BLaER1 (cell line): ENCODE measurements around the gene HMCES.
A peak's percentile ranks its signal among the peaks of the same experiment; 100 is the strongest.
"Not testable (repeated sequence)": the region's sequence is repeated elsewhere in the genome, so short reads cannot be mapped to it uniquely, and the experiment has no call there.

Source experiments
- H3K27ac ChIP-seq: shearing (Covaris generic); formaldehyde crosslinking; 2 replicates; pipeline ENCODE4 v1.8.1; 2022
- H3K27me3 ChIP-seq: shearing (Covaris generic); formaldehyde crosslinking; 2 replicates; pipeline ENCODE4 v1.8.1; 2022
- H3K36me3 ChIP-seq: shearing (Covaris generic); formaldehyde crosslinking; 2 replicates; pipeline ENCODE4 v1.8.1; 2022
- H3K4me1 ChIP-seq: shearing (Covaris generic); formaldehyde crosslinking; 2 replicates; pipeline ENCODE4 v1.8.1; 2022
- H3K4me2 ChIP-seq: shearing (Covaris generic); formaldehyde crosslinking; 2 replicates; pipeline ENCODE4 v1.8.1; 2022
- H3K4me3 ChIP-seq: shearing (Covaris generic); formaldehyde crosslinking; 2 replicates; pipeline ENCODE4 v1.8.1; 2022
- H3K9ac ChIP-seq: shearing (Covaris generic); formaldehyde crosslinking; 2 replicates; pipeline ENCODE4 v1.8.1; 2022
- H3K9me3 ChIP-seq: shearing (Covaris generic); formaldehyde crosslinking; 2 replicates; pipeline ENCODE4 v1.8.1; 2022
- H4K20me1 ChIP-seq: shearing (Covaris generic); formaldehyde crosslinking; 2 replicates; pipeline ENCODE4 v1.8.1; 2022
- Cebpa-rat ChIP-seq: shearing (Covaris generic); IDR thresholded peaks from 2 replicates; pipeline ENCODE4 v1.8.1; 2022

Gene HMCES

DNA sequence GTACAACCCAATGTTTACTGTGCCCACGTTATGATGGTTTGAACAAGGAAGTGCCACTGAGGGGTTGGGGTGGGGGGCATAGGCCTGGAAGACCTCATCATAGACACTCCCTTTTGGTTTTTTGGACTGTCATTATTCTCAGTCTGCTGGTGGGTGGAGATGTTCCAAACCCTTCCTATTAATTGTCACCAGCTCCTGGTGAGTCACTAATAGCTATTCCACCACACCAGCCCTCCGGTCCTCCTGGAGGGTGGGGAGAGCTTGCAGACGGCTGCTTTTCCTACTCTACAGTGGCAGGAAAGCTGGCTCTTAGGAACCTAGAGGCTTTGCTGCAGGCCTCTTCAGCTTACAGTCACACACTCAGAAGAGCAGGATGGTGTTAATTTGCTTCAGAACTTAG is 38.2 kb upstream of the HMCES start:
- no peak overlapping the region for H3K27ac ChIP-seq
- peaks cover 6% of the 10 kb centered on the region for H3K4me1 ChIP-seq
- no peaks in the 10 kb centered on the region for H3K27me3 ChIP-seq
- no peak overlapping the region for H3K4me2 ChIP-seq
- no peaks in the 10 kb centered on the region for H4K20me1 ChIP-seq
- TF ChIP-seq Cebpa-rat = no peak
- H3K36me3 ChIP-seq = no peaks in the 10 kb centered on the region
- no peaks in the 10 kb centered on the region for H3K9me3 ChIP-seq
- no peak overlapping the region for H3K4me3 ChIP-seq
- H3K9ac ChIP-seq = no peak overlapping the region

DNA sequence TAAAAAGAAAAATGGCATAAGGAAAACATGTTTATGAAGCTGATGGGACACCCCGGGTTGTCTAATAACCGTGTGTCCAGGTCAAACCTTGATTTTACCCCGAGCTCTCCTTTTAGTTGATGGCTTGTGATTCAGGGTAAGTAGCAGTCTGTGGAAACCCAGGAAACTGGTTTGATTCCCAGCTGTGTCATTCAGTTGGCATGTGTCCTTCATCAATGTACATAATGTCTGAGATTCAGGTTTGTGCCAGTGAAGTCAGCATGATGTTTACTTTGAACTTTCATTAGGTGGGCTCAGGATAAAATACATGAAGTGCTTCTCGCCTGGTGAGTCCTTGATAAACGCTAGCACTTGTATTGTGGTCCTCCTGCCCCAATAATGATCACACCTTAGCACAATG is 33.5 kb upstream of the HMCES start:
- TF ChIP-seq Cebpa-rat = no peak
- Histone ChIP-seq H3K27me3 (no peaks in the 10 kb centered on the region), H3K4me2 (no peak overlapping the region), H3K4me3 (no peak overlapping the region), H3K27ac (no peak overlapping the region), H3K9ac (no peak overlapping the region), H3K4me1 (peaks cover 16% of the 10 kb centered on the region), H3K9me3 (no peaks in the 10 kb centered on the region), H3K36me3 (no peaks in the 10 kb centered on the region), H4K20me1 (no peaks in the 10 kb centered on the region)

DNA sequence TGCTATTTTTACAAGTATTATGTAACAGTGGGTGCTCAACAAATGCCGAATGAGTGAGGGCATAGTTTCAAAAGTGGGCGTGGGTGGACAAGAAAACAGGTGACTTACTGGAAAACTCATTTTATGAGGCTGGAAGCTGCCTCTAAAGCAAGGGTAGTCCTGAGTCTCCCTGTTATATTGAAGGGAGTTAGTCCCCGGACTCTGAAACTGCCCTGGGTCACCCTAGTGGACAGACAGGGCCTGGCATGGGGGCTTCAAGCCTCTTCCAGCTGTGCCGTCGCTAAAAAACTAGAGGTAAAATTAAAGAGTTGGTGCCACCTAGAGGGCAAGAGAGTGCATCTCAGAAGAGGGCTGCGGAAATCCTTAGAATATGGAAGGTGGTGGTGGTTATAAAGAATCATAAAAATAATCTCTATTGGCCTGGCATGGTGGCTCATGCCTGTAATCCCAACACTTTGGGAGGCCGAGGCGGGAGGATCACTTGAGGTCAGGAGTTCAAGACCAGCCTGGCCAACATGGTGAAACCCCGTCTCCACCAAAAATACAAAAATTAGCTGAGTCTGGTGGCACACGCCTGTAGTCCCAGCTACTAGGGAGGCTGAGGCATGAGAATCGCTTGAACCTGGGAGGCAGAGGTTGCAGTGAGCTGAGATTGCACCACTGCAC is 32.9 kb upstream of the HMCES start:
- not testable (repeated sequence) for H3K27me3 ChIP-seq, H3K9me3 ChIP-seq, H4K20me1 ChIP-seq, H3K4me3 ChIP-seq, H3K9ac ChIP-seq, H3K27ac ChIP-seq, H3K4me2 ChIP-seq, H3K36me3 ChIP-seq
- peaks cover 22% of the 10 kb centered on the region for H3K4me1 ChIP-seq

DNA sequence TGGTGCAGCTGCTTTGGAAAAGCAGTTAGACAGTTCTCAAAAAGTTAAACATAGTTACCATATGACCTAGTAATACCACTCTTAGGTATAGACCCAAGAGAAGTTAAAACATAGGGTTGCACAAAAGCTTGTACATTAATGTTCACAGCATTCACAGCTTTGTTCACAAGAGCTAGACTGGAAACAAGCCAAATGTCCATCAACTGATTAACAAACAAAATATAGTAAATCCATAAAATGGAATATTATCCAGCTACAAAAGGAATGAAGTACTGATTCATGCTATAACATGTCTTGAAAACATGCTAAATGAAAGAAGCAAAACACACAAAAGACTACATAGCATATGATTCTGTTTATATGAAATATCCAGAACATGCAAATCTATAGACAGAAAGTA is 32.0 kb upstream of the HMCES start:
- H3K27ac ChIP-seq = no peak overlapping the region
- H3K27me3 ChIP-seq = no peaks in the 10 kb centered on the region
- H3K4me2 ChIP-seq = no peak overlapping the region
- H3K4me1 ChIP-seq = peaks cover 22% of the 10 kb centered on the region
- H4K20me1 ChIP-seq = no peaks in the 10 kb centered on the region
- no peak overlapping the region for H3K4me3 ChIP-seq
- H3K9ac ChIP-seq = no peak overlapping the region
- H3K36me3 ChIP-seq = peaks cover 4% of the 10 kb centered on the region
- H3K9me3 ChIP-seq = no peaks in the 10 kb centered on the region
- no peak for TF ChIP-seq Cebpa-rat

DNA sequence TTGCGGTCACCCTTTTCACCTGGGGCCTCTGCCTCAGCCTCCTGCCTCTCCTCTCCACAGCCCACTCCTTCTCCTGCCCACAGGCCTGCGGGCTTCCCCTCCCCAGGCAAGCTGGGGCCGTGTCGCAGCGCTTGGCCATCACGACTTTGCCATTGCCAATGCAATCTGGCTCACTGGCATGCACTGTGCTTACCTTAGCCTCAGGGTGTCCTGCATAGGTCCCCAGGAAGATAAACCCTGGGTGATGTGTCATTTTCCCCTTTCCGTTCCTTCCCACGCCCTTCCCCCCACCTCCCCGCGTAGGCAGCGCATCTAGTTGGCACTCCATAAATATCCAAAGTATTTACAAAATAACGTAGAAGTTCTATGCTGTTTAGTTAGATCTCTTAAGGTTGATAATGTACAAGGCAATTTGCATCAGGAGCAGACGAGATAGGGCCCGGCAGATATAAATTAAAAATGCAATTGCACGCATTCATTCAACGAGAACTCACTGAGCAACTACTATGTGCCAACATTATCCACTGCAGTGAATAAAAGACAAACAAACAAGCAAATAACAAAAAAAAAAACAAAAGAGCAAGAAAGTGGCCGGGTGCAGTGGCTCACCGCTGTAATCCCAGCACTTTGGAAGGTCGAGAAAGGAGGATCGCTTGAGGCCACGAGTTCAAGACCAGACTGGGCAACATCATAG is 30.2 kb upstream of the HMCES start:
- Histone ChIP-seq H3K4me2 (peak overlapping the region; percentile 93), H3K4me1 (peaks cover 22% of the 10 kb centered on the region), H3K9ac (peak overlapping the region; percentile 94), H4K20me1 (0 out of 2 replicates have a peak, but pooled peaks cover 9% of the 10 kb centered on the region), H3K4me3 (peak overlapping the region; percentile 93), H3K27ac (peak overlapping the region; percentile 93), H3K27me3 (no peaks in the 10 kb centered on the region), H3K36me3 (peaks cover 22% of the 10 kb centered on the region), H3K9me3 (no peaks in the 10 kb centered on the region)
- TF ChIP-seq Cebpa-rat = no peak

DNA sequence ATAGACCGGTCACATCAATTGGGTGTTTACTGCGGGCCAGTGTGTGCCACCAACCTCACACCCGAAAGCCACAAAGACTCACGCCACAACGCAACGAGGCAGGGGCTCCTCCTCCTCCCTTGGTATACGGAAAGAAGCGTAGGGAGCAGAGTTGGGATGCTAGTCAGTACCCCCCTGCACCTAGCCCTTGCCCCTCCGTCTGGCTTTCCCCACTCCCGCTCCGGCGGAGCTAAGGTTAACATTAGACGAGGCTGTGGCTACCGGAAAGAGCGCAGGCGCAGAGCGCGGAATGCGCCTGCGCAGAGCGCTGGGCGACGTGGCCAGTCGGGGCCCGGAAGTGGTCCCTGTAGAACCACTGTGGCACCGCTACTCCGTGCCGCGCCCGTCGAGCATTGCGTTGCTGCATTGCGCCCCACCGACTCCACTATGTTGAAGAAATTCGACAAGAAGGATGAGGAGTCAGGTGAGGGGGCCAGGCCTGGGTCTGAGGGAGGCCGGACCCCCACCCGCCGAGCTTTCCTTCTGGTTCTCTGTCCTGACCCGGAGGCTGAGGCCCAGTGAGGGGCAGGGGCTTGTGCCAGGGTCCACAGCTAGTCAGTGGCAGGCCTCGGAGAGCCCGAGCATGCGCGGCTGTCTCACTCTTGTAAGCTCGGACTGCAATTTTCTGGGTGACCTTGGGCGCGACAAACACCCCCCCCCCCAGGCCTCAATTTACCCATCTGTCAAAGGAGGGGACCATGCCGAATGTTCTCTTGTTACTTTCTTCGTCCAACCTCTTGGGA is 29.2 kb upstream of the HMCES start, which contains the start of gene COPG1:
TSS of gene COPG1 (plus strand) at position 323 of the 782 bp plus-strand sequence. CDS start at position 427, 104 bp downstream.
- H3K27ac ChIP-seq = peak within 1 kb of the TSS; percentile 93
- no peak for TF ChIP-seq Cebpa-rat

DNA sequence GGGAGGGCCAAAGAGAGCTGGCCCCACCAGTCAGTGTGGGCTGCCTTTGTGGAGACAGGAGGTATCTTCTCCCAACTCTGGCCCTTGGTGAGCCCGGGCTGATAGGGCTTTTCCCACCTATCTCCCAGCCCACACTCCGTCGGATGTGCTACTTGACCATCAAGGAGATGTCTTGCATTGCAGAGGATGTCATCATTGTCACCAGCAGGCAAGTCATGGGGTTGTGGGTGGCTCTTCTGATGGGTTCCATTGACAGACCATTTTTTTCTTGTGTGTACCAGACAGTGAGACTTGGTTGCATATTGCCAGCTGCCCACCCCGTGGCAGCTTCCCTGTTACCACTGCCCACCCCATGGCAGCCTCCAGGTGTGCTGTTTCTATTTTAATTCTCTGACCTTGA is 25.9 kb upstream of the HMCES start:
- Histone ChIP-seq H3K4me2 (no peak overlapping the region), H3K4me3 (no peak overlapping the region)

More for the DNA sequence above, 29.2 kb upstream of the HMCES start, which contains the start of gene COPG1:
- Histone ChIP-seq H4K20me1 (0 out of 2 replicates have a peak, but pooled peaks cover 9% of the 10 kb centered on the region), H3K4me3 (peak within 1 kb of the TSS; percentile 93), H3K9ac (peak within 1 kb of the TSS; percentile 94), H3K36me3 (peaks cover 33% of the 10 kb centered on the region), H3K27me3 (no peaks in the 10 kb centered on the region), H3K9me3 (no peaks in the 10 kb centered on the region), H3K4me1 (peaks cover 22% of the 10 kb centered on the region), H3K4me2 (peak within 1 kb of the TSS; percentile 93)

DNA sequence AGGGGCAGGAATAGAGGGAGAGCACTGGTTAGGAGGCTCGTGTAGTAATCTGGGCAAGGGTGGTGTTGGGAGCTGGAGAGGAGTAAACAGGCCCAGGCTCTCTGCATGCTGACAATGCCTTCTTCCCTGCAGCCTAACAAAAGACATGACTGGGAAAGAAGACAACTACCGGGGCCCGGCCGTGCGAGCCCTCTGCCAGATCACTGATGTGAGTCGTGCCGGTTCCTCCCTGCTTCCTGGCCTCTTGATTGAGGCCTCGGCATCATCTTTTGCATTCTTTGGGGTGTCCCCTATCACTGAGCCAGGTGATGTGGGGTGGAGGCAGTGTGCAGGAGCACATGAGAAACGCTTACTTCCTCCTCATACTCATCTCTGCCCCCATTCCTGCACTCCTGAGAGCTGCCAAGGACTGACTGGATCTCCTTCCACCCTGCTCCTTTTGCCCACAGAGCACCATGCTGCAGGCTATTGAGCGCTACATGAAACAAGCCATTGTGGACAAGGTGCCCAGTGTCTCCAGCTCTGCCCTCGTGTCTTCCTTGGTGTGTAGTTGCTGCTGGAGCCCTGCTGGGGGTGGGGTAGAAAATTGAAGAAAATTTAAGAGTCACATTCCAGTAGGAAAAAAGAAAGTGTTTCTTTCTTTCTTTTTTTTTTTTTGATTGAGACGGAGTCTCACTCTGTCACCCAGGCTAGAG is 24.0 kb upstream of the HMCES start:
- Histone ChIP-seq H3K36me3 (peaks cover 85% of the 10 kb centered on the region), H3K27ac (no peak overlapping the region), H3K27me3 (no peaks in the 10 kb centered on the region), H3K4me1 (peaks cover 8% of the 10 kb centered on the region), H3K4me3 (no peak overlapping the region), H3K4me2 (no peak overlapping the region), H4K20me1 (0 out of 2 replicates have a peak, but pooled peaks cover 14% of the 10 kb centered on the region), H3K9me3 (no peaks in the 10 kb centered on the region), H3K9ac (no peak overlapping the region)
- no peak for TF ChIP-seq Cebpa-rat

More for the DNA sequence above, 25.9 kb upstream of the HMCES start:
- no peak for TF ChIP-seq Cebpa-rat
- Histone ChIP-seq H3K9me3 (no peaks in the 10 kb centered on the region), H3K36me3 (peaks cover 65% of the 10 kb centered on the region), H3K27me3 (no peaks in the 10 kb centered on the region), H3K9ac (0 out of 2 replicates have a peak overlapping the region, but pooled peaks have one; percentile 2), H3K4me1 (peaks cover 20% of the 10 kb centered on the region), H4K20me1 (0 out of 2 replicates have a peak, but pooled peaks cover 13% of the 10 kb centered on the region), H3K27ac (no peak overlapping the region)

DNA sequence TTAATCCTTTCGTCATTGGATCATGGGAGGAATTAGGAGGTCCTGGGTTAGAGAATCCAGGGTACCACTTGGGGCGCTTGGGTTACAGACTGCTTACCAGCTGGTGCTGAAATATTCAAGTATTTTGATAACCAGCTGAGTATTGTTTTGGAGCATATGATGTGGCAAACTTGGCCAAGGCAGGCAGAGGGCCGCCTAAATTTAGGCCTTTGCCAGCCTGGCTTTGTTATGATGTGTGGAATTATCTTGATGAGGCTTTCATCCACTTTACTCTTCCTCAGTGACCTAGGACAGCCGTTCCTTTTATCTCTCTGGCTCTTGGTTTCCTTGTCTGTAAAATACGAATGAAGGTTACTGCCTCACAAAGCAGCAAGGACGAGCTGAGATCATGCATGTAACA is 22.4 kb upstream of the HMCES start:
- Histone ChIP-seq H3K36me3 (peaks cover 100% of the 10 kb centered on the region), H4K20me1 (0 out of 2 replicates have a peak, but pooled peaks cover 19% of the 10 kb centered on the region), H3K4me1 (no peaks in the 10 kb centered on the region), H3K27me3 (no peaks in the 10 kb centered on the region), H3K9ac (no peak overlapping the region), H3K4me3 (no peak overlapping the region), H3K4me2 (no peak overlapping the region), H3K9me3 (no peaks in the 10 kb centered on the region), H3K27ac (no peak overlapping the region)
- no peak for TF ChIP-seq Cebpa-rat
